GM21526 (cell line): ENCODE results near the gene CCDC85A.

Experiments used
- ATAC-seq: cut with Tn5 transposase; IDR thresholded peaks from one replicate; pipeline ENCODE4 v1.9.1; 2021; ENCODE audit warnings: moderate library complexity; ENCODE audit not compliant: unreplicated experiment, low FRiP score

The CCDC85A gene

DNA sequence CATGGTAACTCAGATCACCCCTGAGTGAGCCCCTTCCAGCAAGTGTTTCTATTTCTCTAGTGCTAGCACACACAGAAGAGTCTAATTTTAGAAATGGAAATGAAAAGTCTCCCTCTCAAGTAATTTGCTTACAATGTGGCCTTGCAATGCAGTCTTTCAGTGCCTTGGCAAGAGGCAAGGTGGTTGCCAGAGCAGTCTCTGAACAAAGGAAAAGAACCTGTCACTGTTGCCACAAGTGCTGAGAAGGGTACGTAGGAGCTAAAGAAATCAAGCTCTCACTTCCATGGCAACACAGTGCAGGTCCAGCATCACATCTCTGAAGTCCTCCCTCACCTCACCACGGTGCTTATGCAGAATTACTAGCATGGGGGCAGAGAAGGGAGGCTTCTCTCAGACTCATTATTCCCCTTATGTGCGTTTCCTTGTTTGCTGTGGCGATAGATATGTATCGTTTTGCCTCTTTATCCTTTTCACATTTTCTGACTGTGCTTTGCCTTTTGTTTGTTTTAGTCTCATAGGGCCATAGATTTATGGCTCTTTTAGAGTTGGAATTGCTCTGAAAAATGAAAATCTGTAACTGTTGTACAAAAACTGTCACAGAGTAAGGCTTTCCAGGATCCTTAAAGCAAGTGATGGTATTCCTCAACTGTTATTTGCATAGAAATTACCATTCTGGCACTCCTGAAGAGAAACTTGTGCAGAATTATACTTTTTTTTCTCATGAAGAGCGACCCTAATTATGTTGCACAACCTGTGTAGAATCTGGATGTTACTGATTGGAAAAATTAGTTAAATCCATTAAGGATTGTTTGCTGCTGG lies 164.8 kb downstream of the CCDC85A start:
- no peak for ATAC-seq

- ATAC-seq: no peak
These were observed 174.0 kb downstream of the CCDC85A start for GRCh38 chr2:56357655-56358295.

GRCh38 chr2:56361844-56362243 lies 178.1 kb downstream of the CCDC85A start:
- no peak for ATAC-seq

DNA sequence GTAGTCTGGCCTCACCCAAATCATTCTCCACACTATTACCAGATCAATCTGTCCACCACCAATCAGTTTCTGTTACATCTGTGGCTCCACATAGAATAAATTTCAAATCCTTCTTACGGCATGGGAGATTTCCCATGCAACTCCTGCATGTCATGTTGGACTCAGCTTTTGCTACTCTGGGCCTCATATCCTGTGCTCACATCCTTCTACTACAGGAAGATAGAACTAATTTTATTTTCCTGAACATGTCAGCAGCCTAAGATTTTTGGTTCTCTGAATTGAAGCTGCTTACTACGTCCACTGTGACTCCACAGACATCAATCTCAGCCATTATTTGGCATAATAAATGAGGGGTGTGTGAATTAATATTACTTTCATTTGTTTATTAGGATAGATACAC lies 181.1 kb downstream of the CCDC85A start:
- ATAC-seq: no peak

GRCh38 chr2:56369316-56369715 lies 185.5 kb downstream of the CCDC85A start:
- ATAC-seq: no peak

GRCh38 chr2:56372071-56372656 lies 188.4 kb downstream of the CCDC85A start:
- no peak for ATAC-seq

GRCh38 chr2:56375251-56375650 lies 191.5 kb downstream of the CCDC85A start:
- no peak for ATAC-seq

DNA sequence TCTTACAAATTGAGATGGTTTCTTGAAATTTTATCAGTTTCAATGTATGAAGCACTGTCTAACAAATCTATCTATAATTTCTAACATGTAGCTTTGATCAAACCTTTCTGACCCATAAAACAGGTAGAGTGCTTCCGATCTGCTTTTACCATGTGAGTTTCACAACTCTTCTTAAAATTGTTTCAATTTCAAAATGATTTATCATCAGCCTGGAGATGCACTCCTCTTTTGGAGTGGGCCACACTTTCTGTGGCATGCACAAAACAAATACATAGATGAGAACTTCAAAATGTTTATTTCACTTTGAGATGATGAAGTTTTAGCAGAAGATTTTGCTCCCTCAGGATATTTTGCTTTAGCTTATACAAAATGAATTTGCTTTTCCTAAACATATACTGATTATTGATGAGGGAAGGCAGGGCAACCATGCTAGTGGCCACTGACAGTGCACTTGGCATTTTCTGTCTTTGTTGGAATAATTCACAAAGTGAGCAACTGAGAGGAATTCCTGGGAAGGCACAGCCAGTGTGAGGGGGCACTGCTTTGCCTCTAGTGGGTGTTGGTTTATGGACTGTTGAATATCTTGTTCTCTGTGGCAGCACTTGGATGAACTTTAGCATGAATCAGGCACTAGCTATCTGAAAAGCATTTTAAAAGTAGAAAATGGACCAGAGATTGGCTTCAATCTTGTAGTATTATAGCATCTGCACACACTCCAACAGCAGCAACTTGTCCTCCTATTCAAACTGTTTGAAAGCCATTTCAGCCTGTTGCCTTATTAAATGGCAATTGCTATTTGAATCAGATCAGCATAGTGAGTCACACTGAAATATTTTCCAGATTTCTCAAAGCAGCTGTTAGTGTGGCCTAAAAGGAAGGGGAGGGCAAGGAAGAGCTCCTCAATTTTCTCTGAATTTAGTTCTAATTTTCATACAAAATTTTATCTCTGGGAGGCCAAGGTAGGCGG lies 193.2 kb downstream of the CCDC85A start:
- ATAC-seq: no peak

DNA sequence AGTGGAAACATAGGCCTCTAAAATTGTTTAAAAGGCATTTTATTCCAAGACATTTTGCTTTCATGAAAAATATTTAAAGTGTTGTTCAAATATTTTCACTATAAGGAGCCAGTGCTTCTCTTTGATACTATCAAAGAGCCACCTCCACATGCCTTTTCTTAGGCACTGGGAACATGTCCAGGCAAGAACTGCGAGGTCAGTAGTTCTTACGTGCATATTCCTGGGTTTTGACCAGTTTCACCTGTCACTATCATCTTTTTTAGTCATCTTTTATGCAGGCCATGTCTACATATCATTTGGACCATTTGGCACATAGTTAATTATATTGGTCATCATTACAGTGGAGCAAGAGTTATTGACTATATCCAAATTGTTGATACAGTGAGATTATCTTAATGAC lies 195.3 kb downstream of the CCDC85A start:
- no peak for ATAC-seq

- no peak for ATAC-seq
These were observed 197.1 kb downstream of the CCDC85A start for GRCh38 chr2:56380861-56381260.

DNA sequence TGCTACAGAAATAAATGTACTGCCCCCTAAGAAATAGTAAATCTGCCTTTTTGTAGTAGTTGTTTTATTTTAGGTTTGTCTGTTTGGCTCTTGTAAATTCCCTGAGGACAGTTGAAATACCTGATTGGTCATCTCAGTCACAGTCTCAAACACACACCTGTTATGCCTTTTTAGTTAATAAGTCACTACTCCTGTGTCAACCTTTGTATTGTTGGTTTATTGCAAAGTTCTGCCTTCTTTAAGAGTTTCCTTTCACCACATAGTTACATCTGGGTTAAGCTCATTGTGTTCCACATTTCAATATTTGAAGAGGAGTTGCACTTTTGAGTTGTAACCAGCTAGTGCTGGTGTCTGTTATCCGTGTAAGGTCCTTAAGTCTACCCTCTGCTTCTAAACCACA lies 198.7 kb downstream of the CCDC85A start:
- ATAC-seq: no peak

DNA sequence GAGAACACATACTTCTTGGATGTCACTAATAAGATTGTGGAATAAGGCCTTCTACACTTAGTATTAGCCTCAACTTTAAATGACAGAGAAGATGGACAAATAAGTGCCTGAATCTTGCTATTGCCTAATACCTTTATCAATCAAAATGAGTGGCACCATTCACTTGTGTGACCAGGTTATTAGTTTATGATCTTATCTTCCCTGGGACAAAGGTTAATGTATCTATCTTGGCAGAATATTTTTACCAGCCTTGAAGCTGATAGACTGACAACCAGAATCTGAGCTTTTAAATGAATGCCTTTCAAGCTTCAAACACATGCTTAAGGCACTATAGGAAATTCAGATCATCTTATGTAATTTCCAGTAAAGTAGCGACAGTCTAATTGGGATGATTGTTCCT lies 202.9 kb downstream of the CCDC85A start:
- ATAC-seq: no peak

GRCh38 chr2:56390644-56391043 lies 206.9 kb downstream of the CCDC85A start:
- ATAC-seq: no peak

DNA sequence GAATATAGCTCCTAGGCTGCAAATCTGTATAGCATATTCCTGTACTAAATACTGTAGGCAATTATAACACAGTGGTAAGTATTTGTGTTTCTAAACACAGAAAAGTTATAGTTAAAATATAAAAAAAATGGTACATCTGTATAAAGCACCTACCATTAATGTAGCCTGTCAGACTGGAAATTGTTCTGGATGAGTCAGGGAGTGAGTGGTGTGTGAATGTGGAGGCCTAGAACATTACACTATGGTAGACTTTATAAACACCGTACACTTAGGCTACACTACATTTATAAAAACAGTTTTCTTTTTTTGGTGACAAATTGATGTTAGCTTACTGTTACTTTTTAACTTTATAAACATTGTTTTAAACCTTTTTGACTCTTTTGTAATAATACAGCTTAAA lies 226.3 kb downstream of the CCDC85A start:
- no peak for ATAC-seq

DNA sequence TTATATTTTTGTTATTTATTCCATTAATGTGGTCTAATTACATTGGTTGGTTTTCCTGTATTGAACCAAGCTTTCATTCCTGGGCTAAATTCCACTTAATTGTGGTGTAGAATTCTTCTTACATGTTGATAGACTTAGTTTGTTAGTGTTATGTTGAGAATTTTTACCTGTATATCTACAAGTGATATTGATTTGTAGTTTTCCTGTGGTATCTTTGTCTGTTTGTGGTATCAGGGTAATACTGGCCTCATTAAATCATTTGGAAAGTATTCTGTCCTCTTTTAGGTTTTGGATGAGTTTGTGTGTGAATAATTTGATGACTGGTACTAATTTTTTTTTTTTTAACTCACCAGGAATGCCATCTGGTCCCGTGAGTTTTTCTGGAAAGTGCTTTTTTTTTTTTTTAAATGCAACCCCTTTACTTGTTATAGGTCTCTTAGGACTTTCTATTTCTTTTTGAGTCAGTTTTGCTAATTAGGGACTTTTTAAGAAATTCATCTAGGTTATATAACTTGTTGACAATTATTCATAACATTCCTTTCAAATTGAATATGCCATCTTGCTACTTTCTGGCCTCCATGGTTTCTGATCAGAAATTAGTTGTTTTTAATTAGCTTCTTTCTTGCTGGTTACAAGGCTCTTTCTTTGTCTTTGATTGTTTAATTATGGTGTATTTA lies 232.8 kb downstream of the CCDC85A start:
- no peak for ATAC-seq
